Measurements from ENCODE around the gene PCGF3.

The PCGF3 gene

GRCh38 chr4:718460-718859 lies 12.8 kb downstream of the PCGF3 start:
- H3K4me1 ChIP-seq (ENCODE audit: control insufficient read depth, insufficient read depth, low read length), result no peaks in the 10 kb centered on the region
- TF ChIP-seq ZNF24 (tag by site-specific recombination; IDR thresholded peaks at IDR 0.05), result no peak
- no peak for TF ChIP-seq SP7 (tag by site-specific recombination; IDR thresholded peaks at IDR 0.05)
- no peak for TF ChIP-seq ZNF140 (tag by site-specific recombination; IDR thresholded peaks at IDR 0.05)
- no peak for TF ChIP-seq ZNF433 (tag by site-specific recombination; IDR thresholded peaks at IDR 0.05; ENCODE audit: low read depth)
- no peak for TF ChIP-seq ZNF514 (tag by site-specific recombination; IDR thresholded peaks at IDR 0.05)
- TF ChIP-seq ZNF341 (tag by site-specific recombination; IDR thresholded peaks at IDR 0.05; ENCODE audit: low read depth), result no peak
- TF ChIP-seq ZNF223 (tag by site-specific recombination; IDR thresholded peaks at IDR 0.05), result no peak
- no peak for TF ChIP-seq PRDM10 (tag by site-specific recombination; IDR thresholded peaks at IDR 0.05)
- no peak for TF ChIP-seq REST (tag by site-specific recombination; IDR thresholded peaks at IDR 0.05)
- TF ChIP-seq ZNF211 (tag by site-specific recombination; IDR thresholded peaks at IDR 0.05; ENCODE audit: low read depth), result no peak
- no peak for TF ChIP-seq ZNF302 (tag by site-specific recombination; IDR thresholded peaks at IDR 0.05; ENCODE audit: low read depth)
- no peak for TF ChIP-seq ZBTB48 (tag by site-specific recombination; IDR thresholded peaks at IDR 0.05)
- TF ChIP-seq ZBTB10 (tag by site-specific recombination; IDR thresholded peaks at IDR 0.05), result no peak
- no peak for TF ChIP-seq HOXD13 (CRISPR knock-in tag; IDR thresholded peaks at IDR 0.05; ENCODE audit: borderline replicate concordance)
- no peak for TF ChIP-seq INSM2 (tag by site-specific recombination; IDR thresholded peaks at IDR 0.05)
- TF ChIP-seq ZFHX2 (tag by site-specific recombination; conservative IDR thresholded peaks at IDR 0.05), result no peak
- no peak for TF ChIP-seq CTCF (tag by site-specific recombination; IDR thresholded peaks at IDR 0.05)
- TF ChIP-seq ZNF26 (tag by site-specific recombination; IDR thresholded peaks at IDR 0.05), result no peak
- no peak for TF ChIP-seq ZBTB6 (tag by site-specific recombination; IDR thresholded peaks at IDR 0.05)
- H3K9me3 ChIP-seq (ENCODE audit: control insufficient read depth, insufficient read depth, low read depth, low read length), result no peaks in the 10 kb centered on the region
- ChIA-PET POLR2A (no interaction called here), CTCF (interaction anchor here (0.6 to 0.7 kb wide), 2 partner anchors 162 to 481 kb away, joined by 3 read pairs; no protein-coding TSS in a partner anchor)
- no peak overlapping the region for H3K4me3 ChIP-seq (ENCODE audit: low read depth, low read length)
- peaks cover 0 to 32% of the 10 kb centered on the region in 2 experiments; a peak in 1 of 3 replicates for H3K36me3 ChIP-seq (ENCODE audit: control insufficient read depth in 2 of 2, insufficient read depth in 1 of 2, low read length in 2 of 2)
- H3K27ac ChIP-seq (ENCODE audit: extremely low read depth, low read depth, low read length), result no peak overlapping the region
